GM10266 (cell line): Measurements from ENCODE around the gene C5orf52.
"Not testable (repeated sequence)": the region's sequence is repeated elsewhere in the genome, so short reads cannot be mapped to it uniquely, and the experiment has no call there.

Experiments used
- DNase-seq: peaks from one replicate; pipeline ENCODE4 v3.0.0; 2012; ENCODE audit errors: extremely low spot score
- TF ChIP-seq, protein P1 (sequence below): IDR thresholded peaks from 2 replicates; pipeline ENCODE4 v1.5.1; 2012; ENCODE audit warnings: mild to moderate bottlenecking, low read depth; ENCODE audit not compliant: control insufficient read depth, insufficient read depth; ENCODE audit errors: missing control alignments

The C5orf52 gene

DNA sequence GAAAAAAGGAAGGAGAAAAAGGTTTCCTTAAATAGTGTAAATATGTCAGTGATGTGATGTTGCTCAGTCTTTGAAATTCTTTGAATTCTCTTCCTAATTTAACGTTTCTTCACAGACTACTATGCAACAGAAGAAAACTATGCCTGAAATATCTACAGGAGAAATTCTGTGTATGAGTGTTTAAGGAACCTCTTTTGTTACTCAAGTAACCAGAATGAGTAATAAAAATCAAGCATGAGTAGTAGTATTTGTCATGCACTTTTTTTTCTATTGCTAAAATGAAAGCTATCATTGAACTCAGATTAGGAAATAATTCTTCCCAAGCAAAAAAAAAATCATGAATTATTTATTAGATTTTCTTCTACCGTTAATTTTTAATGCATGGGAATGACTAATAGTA is 39.5 kb downstream of the C5orf52 start:
- DNase-seq, result no peak
- TF ChIP-seq, protein P1, sequence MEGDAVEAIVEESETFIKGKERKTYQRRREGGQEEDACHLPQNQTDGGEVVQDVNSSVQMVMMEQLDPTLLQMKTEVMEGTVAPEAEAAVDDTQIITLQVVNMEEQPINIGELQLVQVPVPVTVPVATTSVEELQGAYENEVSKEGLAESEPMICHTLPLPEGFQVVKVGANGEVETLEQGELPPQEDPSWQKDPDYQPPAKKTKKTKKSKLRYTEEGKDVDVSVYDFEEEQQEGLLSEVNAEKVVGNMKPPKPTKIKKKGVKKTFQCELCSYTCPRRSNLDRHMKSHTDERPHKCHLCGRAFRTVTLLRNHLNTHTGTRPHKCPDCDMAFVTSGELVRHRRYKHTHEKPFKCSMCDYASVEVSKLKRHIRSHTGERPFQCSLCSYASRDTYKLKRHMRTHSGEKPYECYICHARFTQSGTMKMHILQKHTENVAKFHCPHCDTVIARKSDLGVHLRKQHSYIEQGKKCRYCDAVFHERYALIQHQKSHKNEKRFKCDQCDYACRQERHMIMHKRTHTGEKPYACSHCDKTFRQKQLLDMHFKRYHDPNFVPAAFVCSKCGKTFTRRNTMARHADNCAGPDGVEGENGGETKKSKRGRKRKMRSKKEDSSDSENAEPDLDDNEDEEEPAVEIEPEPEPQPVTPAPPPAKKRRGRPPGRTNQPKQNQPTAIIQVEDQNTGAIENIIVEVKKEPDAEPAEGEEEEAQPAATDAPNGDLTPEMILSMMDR, result no peak

DNA sequence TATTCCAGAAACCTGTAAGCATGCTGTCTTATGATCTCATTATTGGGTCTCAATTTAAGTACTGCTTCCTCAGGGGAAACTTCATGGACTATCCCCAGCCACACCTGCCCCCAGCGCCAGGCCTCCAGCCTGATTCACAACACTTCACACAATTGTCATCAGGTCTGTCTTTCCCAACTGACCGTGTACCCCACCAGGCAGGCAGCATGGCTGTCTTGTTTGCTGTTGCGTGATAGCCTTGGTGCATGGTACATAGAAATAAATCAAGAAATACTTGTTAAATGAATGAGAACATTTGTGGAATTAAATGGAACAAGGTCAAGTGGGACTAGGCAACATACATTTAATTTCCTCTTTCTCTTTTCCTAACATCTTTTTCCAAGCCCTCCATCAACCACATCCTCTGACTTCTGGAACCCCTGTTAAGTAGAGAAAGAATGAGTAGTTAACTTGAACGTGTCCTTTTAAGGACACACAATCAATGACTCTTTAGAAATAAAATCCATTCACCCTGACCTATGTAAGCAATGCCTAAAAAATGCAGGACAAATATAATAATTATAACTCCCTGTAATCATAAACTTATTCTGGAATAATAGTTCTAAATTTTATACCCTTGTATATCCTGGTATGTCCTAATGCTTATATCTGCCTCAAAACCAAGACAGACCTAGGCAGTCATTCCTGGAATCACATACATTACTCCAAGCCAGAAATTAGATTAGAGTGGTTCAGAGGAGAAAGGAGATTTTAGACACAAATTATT is 42.7 kb downstream of the C5orf52 start:
- TF ChIP-seq, protein P1, result no peak
- no peak for DNase-seq

DNA sequence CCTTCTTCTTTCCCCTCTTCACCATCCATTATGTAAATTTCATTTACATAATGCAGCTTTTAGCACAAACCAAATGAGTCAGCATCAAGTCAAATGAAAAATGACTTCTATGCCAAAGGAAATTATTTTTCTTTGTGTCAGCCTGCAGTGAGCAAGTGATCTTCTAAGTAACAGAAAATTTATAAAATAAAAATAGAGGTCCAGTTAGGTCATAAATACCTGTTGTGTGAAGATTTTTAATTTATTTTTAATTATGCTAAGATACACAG is 43.2 kb downstream of the C5orf52 start:
- DNase-seq, result no peak
- TF ChIP-seq, protein P1, result no peak

DNA sequence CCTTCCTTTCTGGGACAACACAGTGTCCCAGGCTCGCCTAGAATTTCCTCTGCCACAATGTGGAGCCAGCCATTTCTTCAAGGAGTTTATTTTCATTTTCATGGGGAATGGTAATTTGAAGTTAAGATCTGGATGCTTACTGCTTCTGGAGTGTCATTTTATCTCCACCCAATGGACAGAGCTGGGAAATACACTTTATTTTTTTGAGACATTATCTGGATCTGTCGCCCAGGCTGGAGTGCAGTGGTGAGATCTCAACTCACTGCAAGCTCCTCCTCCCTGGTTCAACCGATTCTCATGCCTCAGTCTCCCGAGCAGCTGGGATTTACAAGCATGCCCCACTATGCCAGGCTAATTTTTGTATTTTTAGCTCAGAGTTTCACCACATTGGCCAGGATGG is 47.2 kb downstream of the C5orf52 start:
- DNase-seq, result peak; percentile 42
- TF ChIP-seq, protein P1, result peak; percentile 48

DNA sequence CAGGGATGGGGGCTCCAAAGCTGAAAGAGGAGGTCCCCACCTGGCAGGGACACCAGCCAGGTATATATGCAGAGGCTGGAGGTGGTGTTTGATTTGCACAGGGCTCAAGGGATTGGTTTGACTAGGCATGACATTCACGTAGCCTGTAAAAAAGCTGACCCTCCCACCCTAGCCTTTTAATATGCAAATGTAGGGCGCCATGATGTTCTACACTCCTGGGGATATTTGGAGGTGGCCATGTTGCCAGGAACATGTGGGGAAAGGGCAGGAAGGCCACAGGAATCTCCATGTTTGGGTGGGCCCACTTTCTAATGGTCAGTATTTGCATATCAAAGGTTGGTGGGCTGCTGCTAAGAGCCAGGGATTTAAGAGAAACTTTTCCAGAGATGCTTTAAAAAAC is 47.9 kb downstream of the C5orf52 start:
- TF ChIP-seq, protein P1, result no peak
- no peak for DNase-seq

DNA sequence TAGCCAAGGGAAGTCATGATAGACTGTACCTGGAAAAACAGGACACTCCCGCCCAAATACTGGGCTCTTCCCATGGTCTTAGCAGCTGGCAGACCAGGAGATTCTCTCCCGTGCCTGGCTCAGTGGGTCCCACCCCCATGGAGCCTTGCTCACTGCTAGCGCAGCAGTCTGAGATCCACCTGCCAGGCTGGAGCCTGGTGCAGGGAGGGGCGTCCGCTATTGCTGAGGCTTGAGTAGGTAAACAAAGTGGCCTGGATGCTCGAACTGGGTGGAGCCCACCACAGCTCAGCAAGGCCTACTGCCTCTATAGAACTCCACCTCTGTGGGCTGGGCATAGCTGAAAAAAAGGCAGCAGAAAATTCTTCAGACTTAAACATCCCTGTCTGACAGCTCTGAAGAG is 49.8 kb downstream of the C5orf52 start:
- DNase-seq, result no peak
- TF ChIP-seq, protein P1, result no peak

DNA sequence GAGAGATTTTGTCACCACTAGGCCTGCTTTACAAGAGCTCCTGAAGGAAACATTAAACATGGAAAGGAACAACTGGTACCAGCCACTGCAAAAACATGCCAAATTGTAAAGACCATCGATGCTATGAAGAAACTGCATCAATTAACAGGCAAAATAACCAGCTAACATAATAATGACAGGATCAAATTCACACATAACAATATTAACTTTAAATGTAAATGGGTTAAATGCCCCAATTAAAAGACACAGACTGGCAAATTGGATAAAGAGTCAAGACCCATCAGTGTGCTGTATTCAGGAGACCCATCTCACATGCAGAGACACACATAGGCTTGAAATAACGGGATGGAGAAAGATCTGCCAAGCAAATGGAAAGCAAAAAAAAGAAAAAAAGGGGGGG is 51.6 kb downstream of the C5orf52 start:
- DNase-seq, result not testable (repeated sequence)

DNA sequence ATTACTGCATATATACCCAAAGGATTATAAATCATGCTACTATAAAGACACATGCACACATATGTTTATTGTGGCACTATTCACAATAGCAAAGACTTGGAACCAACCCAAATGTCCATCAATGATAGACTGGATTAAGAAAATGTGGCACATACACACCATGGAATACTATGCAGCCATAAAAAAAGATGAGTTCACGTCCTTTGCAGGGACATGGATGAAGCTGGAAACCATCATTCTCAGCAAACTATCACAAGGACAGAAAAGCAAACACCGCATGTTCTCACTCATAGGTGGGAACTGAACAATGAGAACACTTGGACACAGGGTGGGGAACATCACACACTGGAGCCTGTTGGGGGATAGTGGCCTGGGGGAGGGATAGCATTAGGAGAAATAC is 55.3 kb downstream of the C5orf52 start:
- DNase-seq, result not testable (repeated sequence)

DNA sequence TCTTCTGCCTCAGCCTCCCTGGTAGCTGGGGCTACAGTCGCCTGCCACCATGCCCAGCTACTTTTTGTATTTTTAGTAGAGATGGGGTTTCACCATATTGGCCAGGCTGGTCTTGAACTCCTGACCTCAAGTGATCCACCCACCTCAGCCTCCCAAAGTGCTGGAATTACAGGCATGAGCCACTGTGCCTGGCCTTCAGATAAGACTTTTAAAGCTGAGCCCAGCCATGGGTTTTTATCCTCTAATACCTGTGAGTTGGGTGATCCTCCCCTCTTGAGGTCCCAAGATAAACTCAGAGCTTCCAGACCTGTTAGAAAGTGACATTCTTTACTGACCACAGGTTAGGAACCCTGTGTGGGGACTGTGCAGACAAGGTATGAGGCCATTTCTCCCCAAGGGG is 56.5 kb downstream of the C5orf52 start:
- not testable (repeated sequence) for DNase-seq
